Measurements from ENCODE around the gene TMEM239.

DNA sequence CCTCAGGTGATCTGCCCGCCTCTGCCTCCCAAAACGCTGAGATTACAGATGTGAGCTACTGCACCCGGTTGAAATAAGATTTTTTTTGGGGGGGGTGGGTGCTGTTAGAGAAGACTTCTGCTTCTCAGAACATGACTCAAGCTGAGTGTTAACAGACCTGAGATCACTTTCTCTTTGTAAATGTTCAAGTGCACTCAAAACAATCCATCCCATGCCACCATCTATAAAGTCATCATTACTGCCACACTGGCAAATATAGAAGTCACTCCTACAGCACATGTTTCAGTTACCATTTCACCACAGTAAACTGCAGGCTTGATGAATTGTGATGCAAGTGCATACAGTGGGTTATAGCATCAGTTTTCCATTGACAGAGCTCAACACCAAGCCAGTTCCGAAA, 33.4 kb downstream of the TMEM239 start:
- TF ChIP-seq, protein P1, sequence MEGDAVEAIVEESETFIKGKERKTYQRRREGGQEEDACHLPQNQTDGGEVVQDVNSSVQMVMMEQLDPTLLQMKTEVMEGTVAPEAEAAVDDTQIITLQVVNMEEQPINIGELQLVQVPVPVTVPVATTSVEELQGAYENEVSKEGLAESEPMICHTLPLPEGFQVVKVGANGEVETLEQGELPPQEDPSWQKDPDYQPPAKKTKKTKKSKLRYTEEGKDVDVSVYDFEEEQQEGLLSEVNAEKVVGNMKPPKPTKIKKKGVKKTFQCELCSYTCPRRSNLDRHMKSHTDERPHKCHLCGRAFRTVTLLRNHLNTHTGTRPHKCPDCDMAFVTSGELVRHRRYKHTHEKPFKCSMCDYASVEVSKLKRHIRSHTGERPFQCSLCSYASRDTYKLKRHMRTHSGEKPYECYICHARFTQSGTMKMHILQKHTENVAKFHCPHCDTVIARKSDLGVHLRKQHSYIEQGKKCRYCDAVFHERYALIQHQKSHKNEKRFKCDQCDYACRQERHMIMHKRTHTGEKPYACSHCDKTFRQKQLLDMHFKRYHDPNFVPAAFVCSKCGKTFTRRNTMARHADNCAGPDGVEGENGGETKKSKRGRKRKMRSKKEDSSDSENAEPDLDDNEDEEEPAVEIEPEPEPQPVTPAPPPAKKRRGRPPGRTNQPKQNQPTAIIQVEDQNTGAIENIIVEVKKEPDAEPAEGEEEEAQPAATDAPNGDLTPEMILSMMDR (IDR thresholded peaks at IDR 0.05; ENCODE audit: insufficient read depth, low read depth, low read length), result no peak
- no peak for TF ChIP-seq EZH2 (IDR thresholded peaks at IDR 0.05; ENCODE audit: insufficient read depth, low read length)

Data from astrocyte (in vitro differentiated cells and primary cell).